K562 (cell line): ENCODE results near the gene RMP24.

ENCODE experiments used
- ADNP ChIP-seq: fragments of 200-800 bp; sonication (Bioruptor generic); IDR thresholded peaks from 2 replicates; pipeline ENCODE4 v1.6.1; 2016; ENCODE audit warnings: missing genetic modification characterization, missing compliant biosample characterization
- CHD7 ChIP-seq: fragments of 200-600 bp; sonication (generic); IDR thresholded peaks from one replicate; pipeline ENCODE4 v1.6.1; 2012; ENCODE audit warnings: mild to moderate bottlenecking, low read depth, low read length, inconsistent platforms
- FOXJ2 ChIP-seq: fragments of 200-800 bp; sonication (Bioruptor generic); IDR thresholded peaks from 2 replicates; pipeline ENCODE4 v1.6.1; 2016; ENCODE audit warnings: missing genetic modification characterization, missing compliant biosample characterization
- HMG20A ChIP-seq: fragments of 450-650 bp; formaldehyde crosslinking; conservative IDR thresholded peaks from 2 replicates; pipeline ENCODE4 v1.4.0; 2020; ENCODE audit warnings: mild to moderate bottlenecking, mixed read lengths
- IRF9 ChIP-seq: fragments of 450-650 bp; IDR thresholded peaks from 2 replicates; pipeline ENCODE4 v1.6.1; 2016; ENCODE audit warnings: missing biosample characterization, missing genetic modification characterization
- MEF2A ChIP-seq: IDR thresholded peaks from 2 replicates; pipeline ENCODE4 v1.6.1; 2011; ENCODE audit warnings: low read depth, mild to moderate bottlenecking, low read length, moderate library complexity; ENCODE audit not compliant: control insufficient read depth
- NELFE ChIP-seq: IDR thresholded peaks from 2 replicates; pipeline ENCODE4 v1.6.1; 2011; ENCODE audit warnings: mild to moderate bottlenecking; ENCODE audit not compliant: insufficient read depth, insufficient read length
- TCFL5 ChIP-seq: fragments of 250-450 bp; sonication (Bioruptor Pico); conservative IDR thresholded peaks from 2 replicates; pipeline ENCODE4 v1.6.1; 2021; ENCODE audit warnings: mild to moderate bottlenecking, moderate library complexity, matching md5 sums
- ZNF253 ChIP-seq: fragments of 250-450 bp; sonication (Bioruptor Pico); conservative IDR thresholded peaks from 2 replicates; pipeline ENCODE4 v1.6.1; 2021; ENCODE audit warnings: mild to moderate bottlenecking
- ZNF263 ChIP-seq: sonication (generic); formaldehyde crosslinking; IDR thresholded peaks from 2 replicates; pipeline ENCODE4 v1.8.0; 2022; ENCODE audit warnings: mild to moderate bottlenecking, missing genetic modification reagents, borderline replicate concordance

RMP24 gene

DNA sequence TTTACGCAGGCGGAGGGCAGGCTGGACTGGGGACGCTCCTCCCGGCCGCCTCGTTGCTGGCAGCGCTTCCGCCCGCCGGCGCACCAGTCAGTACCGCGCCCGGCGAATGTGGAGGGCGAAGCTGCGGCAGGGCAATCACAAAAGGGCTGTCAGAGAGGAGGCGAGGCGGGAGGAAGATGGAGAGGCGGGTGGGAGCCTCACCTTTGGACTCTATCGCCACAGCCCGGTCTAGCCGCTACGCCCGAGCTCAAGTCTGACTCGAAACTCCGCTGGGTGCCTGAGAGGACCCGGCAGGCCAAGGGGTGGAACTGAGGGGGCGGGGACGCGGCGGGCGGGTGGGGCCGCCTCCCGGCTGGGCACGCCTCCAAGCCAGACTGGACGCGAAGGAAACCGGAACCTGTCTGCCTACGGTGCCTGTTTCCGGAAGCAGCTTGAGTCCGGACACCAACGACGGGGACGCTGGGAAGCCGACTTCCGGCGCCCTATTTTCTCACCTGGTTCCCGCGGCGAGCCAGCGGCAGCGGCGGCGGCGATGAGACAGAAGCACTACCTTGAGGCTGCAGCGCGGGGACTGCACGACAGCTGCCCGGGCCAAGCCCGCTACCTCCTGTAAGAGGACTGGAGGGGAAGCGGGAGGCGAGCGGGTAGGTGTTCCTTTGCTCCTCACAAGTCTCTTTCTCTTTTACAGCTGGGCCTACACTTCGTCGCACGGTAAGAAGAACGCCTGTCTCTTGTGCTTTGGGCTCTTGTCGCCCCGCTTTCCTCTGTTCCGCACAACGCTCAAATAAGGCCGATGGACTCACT lies at the start of gene RMP24 (continued):
- no peak for TF ChIP-seq MEF2A
- TF ChIP-seq CHD7 = no peak
- TF ChIP-seq NELFE = no peak
- no peak for TF ChIP-seq TCFL5 (CRISPR knock-in tag)
- no peak for TF ChIP-seq IRF9 (tag)
- TF ChIP-seq ZNF263 (CRISPR knock-in tag) = peak; percentile 46; the same call in 1 of the 2 replicates
- TF ChIP-seq FOXJ2 (tag) = peak; percentile 84
- no peak for TF ChIP-seq ZNF253 (CRISPR knock-in tag)
- TF ChIP-seq ADNP (tag) = no peak
- TF ChIP-seq HMG20A = no peak
